Measurements from ENCODE around the gene ITGAV. TPM values are rescaled to one million over a fixed set of nuclear protein-coding genes. Genes with fewer than 3 reads are reported as not detected.

The ITGAV gene
- total and polyA plus RNA-seq, 2 of the 4 experiments (the other 2 are of a cell fraction), result 45.8 to 181 TPM

- Histone ChIP-seq H2AFZ (replicated peaks; ENCODE audit: low read length, poor library complexity) (no peak overlapping the region), H2AK9ac (replicated peaks; ENCODE audit: low read depth, low read length, poor library complexity) (no peak overlapping the region), H3K36me3 (ENCODE audit: control insufficient read depth, insufficient read depth, low read length) (peaks cover 8% of the 10 kb centered on the region), H2BK5ac (ENCODE audit: low read depth, low read length, poor library complexity, severe bottlenecking) (no peak overlapping the region), H3K9me3 (ENCODE audit: control insufficient read depth, insufficient read depth, low read length) (no peaks in the 10 kb centered on the region), H4K8ac (ENCODE audit: low read depth in 2 of 2, low read length in 2 of 2) (no peak overlapping the region), H3K4me2 (ENCODE audit: low read depth, low read length) (no peak overlapping the region), H3K9ac (ENCODE audit: low read depth, low read length) (no peak overlapping the region), H2BK120ac (ENCODE audit: low read depth, low read length) (no peak overlapping the region), H3K4me3 (ENCODE audit: insufficient read depth, low read depth, low read length) (no peak overlapping the region), H3K79me1 (ENCODE audit: low read depth in 1 of 2, low read length in 2 of 2) (peaks cover 6 to 9% of the 10 kb centered on the region in 2 experiments), H4K91ac (ENCODE audit: insufficient read depth, low read depth, low read length) (no peak overlapping the region), H2BK20ac (ENCODE audit: low read depth, low read length) (no peak overlapping the region), H3K18ac (ENCODE audit: low read depth, low read length) (no peak overlapping the region), H2AK5ac (ENCODE audit: low read depth, low read length) (no peak overlapping the region), H3K4ac (ENCODE audit: low read depth, low read length) (no peak overlapping the region), H3K56ac (ENCODE audit: extremely low read depth, insufficient read depth, low read length) (no peak overlapping the region), H3K9me1 (ENCODE audit: insufficient read depth, low read length) (0 out of 2 replicates have a peak, but pooled peaks cover 2% of the 10 kb centered on the region), H2BK15ac (ENCODE audit: low read depth, low read length) (no peak overlapping the region), H3K23ac (ENCODE audit: low read depth, low read length) (no peak overlapping the region), H3K27me3 (ENCODE audit: control insufficient read depth, insufficient read depth, low read length) (no peaks in the 10 kb centered on the region), H3K27ac (ENCODE audit: insufficient read depth, low read length) (no peak overlapping the region), H4K20me1 (ENCODE audit: insufficient read depth, low read length) (no peaks in the 10 kb centered on the region), H3K14ac (replicated peaks; ENCODE audit: low read depth, low read length) (no peak overlapping the region), H4K5ac (ENCODE audit: low read depth, low read length) (no peak overlapping the region), H3K4me1 (ENCODE audit: control insufficient read depth, insufficient read depth, low read length) (no peaks in the 10 kb centered on the region)
- no CpG with 5 or more reads among the region's 1 CpG for WGBS, 2 experiments (ENCODE audit: extremely low coverage in 2 of 2, insufficient read length in 1 of 2)
- ATAC-seq (ENCODE audit: low read depth) (no peak), DNase-seq (peak; percentile 7)
- dilution Hi-C loops (cut with HindIII; ENCODE audit: low sequenced_read_pairs, unreplicated experiment), result no loop called here
- no TSS peak for BruUV-seq (replicated peaks)
- in situ Hi-C loops (cut with MboI; ENCODE audit: low sequenced_read_pairs), result no loop called here
- ChIA-PET CTCF (interaction anchor here (0.6 to 1.0 kb wide), 4 partner anchors 12 to 1915 kb away, joined by 3 to 6 read pairs (median 4); partner anchors contain the start of gene ITGAV), POLR2A (ENCODE audit: unreplicated experiment) (no interaction called here)
- TF ChIP-seq ELK1 (IDR thresholded peaks at IDR 0.05; ENCODE audit: borderline replicate concordance, low read depth, low read length) (no peak), POLR2A (IDR thresholded peaks at IDR 0.05; ENCODE audit: low read depth, low read length) (no peak), CTCF (conservative IDR thresholded peaks at IDR 0.05; ENCODE audit: low read depth, low read length) (no peak)
- intact Hi-C loops (cut with micrococcal nuclease), result no loop called here
Measured at GRCh38 chr2:186629250-186629996, 39.6 kb downstream of the ITGAV start.
